HG02759 (cell line): ENCODE data around the gene SAMD8.
"Not testable (repeated sequence)": the region's sequence is repeated elsewhere in the genome, so short reads cannot be mapped to it uniquely, and the experiment has no call there.

Experiments
- ATAC-seq: cut with Tn5 transposase; IDR thresholded peaks from one replicate; pipeline ENCODE4 v1.9.1; 2021; ENCODE audit warnings: mild to moderate bottlenecking, moderate library complexity; ENCODE audit not compliant: unreplicated experiment

SAMD8 gene

DNA sequence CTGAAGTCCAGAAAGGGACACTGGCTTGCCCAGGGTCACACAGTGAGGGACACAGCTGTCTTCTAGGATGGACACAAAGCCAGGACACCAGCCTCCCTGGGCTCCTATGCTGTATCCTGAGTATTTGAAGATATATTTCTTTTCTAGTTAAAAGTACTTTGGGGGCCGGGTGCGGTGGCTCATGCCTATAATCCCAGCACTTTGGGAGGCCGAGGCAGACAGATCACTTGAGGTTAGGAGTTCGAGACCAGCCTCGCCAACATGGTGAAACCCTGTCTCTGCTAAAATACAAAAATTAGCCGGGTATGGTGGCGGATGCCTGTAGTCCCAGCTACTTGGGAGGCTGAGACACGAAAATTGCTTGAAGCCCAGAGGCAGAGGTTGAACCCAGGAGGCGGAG, 4.6 kb upstream of the SAMD8 start:
- ATAC-seq = not testable (repeated sequence)

DNA sequence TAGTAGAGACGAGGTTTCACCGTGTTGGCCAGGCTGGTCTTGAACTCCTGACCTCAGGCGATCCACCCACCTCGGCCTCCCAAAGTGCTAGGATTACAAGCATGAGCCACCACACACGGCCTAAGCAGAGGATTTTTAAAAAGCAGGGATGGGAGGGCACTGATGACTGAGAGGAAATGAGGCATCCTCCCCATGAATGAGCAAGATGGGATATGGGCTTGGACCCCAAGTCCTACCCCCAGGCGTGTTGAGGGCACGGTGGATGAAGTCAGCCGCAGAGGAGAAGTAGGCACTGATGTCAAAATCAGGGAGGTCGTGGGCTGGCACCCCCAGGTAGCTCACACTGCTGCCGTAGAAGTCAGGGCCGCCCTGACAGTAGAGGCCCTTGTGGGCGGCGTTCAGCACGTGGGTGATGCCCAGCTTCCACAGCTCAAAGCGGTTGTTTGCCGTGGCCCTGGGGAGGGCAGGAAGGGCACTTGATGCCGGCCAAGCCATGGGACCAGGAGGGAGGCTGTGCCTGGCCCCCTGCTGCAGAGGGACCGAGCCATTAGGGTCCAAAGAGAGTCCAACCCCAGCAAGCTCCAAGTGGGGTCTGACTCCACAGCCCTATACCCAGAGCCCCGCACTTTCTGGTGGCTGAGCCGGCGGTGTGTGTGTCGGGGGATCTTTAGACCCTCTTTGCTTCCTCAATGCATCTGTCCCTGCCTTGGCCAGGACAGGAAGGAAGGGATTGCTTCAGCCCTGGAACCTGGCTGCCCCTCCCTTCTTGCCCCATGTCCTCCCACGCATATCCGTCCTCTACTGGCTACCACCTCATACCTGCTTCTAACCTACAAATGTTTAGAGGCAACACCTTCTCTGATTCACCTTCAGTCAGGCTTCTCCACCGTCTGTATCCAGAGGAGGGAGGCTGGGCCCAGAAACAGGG, 3.4 kb upstream of the SAMD8 start:
- ATAC-seq = no peak

DNA sequence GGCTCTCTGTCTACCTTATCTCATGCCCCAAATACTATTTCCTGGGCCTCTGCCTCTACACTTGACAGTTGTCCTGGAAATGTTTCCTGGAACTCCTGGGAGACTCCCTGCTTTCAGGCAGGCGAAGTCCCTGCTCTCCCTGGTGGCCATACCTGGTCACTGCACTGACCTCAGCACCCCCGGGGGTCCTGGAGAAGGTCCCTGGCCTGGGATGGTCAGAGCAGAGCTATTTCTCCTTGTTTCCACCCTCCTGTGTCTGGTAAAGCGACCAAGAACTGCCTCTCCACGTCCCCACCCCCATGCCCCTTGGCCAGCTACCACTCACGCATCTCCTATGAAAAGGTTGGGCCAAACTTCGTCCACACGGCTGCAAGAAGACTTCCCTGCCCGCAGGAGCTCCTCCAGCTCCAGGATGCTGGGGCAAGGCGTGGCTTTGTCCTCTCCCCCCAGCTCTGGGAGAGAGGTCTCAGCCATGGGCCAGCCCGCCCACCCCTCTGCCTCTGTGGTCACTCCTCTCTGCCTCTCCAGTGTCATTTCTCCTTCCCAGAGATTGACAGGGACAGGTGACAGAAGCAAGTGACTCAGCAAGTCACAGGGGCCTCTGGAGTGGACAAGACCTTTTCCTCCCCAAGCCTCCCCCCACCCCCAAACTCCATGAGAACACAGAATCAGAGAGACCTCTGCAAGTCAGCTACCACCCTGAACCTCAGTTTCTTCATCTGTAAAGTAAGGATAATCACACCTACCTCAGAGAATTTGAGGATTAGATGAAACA, 2.6 kb upstream of the SAMD8 start:
- no peak for ATAC-seq

DNA sequence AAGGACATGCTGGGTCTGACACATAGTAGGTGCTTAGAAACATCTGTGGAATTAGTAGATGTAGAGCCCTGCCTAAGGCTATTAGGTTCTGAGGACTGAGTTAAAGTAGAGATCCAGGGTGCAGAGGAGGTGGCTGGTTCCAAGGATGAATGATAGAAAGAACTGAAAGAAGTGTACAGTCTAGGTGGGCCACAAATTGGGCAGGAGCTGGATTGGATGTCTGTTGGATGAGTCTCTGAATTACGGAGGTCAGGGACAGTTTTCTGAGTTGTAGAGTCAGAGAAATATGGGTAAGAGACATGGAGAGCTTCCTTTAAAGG, 2.0 kb upstream of the SAMD8 start:
- ATAC-seq = no peak

DNA sequence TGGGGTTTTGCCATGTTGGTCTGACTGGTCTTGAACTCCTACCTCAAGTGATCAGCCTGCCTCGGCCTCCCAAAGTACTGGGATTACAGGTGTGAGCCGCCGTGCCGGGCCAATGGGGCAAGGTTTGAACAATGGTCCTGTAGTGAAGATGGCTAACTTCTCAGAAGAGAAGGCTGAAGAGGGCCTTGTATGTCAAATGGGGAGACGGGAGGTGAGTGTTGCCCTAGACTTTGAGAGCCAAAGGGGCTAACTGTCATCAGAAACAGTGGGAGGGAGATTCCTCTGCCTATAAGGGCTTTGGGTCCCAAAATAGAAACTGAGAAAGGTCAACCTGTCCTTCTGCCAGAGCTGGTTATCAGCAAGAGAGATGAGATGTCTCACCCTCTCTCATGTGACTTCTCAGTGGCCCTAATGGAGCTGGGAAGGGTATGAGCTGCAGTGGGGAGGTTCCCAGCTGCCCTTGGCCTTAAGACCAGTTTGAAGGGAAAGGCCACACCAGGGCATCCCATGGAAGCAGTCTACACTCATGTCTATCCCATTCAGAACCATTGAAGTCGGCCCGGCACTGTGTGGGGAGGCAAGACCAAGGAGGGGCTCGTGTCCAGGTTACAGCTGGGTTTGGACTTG, 1.3 kb upstream of the SAMD8 start:
- no peak for ATAC-seq

DNA sequence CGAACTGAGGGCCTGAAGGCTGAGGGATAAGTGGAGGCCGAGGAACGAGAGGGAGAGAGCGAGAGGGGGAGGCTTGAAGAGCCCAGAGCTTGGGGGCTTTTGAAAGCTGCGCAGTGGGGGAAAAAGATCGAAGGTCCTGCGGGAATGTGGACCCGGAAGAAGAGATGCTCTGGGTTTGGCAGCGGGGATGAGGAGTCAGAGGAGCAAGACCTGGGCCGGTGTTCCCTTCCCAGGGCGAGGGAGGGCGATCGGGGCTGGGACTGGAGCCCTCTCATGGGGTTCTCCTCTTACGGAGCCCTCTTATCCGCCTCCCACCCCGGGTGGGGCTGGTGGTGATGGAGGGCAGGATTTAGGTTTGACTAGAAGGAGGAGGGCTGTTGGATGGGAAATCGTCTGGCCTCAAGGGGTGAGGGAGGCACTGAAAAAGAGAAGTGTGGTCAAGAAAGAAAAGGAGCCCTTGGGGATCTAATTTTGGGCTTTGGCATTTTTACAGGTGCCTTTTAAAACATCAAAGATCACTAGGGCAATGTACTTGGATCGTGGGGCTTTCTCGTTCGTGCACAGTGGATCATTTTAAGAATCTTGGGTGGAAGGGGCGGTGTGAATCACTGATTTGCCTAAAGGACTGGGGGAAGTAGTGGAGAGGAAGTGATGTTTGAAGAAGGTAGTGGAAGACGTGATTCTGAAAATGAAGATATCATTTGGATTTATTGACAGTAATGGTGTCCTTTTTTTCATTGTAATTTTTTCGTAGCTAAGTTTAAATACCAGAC, 637 bp downstream of the SAMD8 start:
- peak; percentile 20 for ATAC-seq

DNA sequence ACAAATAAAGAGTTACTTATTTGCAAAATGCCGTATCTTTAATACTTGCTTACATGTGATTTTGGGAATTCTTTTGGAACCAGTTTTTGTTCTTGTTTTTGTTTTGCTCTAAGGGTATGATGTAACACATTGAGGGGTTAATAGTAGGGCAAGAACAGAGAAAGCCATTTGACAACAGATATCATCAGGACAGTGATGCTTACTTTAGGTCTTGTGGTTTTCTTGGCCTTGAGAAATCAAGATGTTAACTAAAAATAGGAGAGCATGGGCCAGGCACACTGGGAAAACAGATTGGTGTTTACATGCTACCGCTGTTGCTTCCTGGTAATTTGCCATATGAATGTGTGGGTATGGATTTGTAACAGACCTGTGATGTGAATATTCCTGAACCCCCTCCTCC, 3.7 kb downstream of the SAMD8 start:
- no peak for ATAC-seq

DNA sequence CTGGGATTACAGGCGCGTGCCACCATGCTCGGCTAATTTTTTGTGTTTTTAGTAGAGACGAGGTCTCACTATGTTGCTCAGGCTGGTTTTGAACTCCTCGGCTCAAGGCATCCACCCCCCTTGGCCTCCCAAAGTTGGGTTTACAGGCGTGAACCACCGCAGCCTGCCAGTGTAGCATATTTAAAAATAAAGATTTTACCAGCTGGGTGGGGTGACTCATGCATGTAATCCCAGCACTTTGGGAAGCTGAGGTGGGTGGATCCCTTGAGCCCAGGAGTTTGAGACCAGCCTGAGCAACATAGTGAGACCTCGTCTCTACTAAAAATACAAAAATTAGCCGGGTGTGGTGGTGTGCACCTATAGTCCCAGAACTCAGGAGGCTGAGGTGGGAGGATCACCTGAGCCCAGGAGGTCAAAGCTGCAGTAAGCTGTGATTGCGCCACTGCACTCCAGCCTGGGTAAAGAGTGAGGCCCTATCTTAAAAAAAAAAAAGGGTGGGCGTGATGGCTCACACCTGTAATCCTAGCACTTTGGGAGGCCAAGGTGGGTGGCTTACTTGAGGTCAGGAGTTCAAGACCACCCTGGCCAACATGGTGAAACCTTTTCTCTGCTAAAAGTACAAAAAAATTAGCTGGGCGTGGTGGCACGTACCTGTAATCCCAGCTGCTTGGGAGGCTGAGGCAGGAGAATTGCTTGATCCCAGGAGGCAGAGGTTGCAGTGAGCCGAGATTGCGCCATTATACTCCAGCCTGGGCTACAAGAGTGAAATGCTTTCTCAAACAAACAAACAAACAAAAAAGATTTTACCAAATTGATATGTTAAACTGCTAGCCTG, 5.7 kb downstream of the SAMD8 start:
- ATAC-seq = not testable (repeated sequence)

DNA sequence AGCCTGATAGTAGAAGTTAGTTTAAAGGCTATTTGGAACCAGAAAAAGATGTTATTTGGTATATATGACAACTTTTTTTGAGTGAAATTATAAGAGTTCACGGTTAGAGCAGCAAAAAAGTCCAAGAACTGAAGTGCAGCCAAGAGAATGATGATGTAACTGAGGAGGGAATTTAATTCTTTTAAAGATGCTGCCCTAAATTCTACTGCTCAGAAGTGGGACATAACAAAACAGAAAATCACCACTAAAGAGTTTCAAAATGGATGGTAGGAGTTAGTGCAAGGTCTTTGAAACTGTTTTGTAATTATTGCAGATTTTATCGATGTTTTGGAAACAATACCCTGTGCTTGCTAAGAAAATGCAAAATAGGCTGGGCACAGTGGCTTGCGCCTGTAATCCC, 6.5 kb downstream of the SAMD8 start:
- no peak for ATAC-seq

DNA sequence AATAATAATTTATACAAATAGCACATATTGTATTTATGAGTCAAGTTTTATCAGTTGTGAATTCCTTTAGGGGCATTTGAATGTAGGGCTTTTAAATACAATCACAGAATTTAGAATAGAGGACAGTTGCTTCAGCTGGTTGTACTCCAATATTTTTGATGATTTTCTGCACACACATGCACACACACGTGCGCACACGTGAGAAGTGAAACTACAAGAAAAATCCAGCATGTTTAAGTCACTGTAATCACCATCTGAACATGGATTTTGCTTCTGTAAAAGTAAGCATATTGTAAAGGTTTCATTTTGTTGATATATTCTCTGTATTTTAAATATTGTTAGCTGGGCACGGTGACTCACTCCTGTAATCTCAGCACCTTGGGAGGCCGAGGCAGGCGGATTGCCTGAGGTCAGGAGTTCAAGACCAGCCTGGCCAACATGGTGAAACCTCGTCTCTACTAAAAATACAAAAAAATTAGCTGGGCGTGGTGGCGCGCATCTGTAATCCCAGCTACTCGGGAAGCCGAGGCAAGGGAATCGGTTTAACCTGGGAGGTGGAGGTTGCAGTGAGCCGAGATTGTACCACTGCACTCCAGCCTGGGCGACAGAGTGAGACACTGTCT, 8.1 kb downstream of the SAMD8 start:
- ATAC-seq = not testable (repeated sequence)

DNA sequence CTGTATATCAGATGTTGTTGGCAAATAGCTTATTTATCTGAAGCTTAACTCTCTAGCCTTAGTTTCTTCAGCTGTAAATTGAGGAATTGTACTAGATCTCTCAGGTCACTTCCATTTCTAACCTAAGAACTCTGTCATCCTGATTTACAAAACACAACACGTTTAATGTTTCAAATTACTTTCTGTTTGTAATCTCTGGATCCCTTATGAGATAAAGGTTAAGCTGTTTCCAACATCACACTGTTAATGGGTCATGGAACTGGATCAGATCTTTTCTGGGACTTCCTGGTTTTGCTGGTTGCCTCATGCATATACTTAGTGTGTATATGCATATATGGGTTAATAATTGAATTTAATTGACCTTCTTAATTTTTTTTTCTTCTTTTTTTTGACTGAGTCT, 9.9 kb downstream of the SAMD8 start:
- ATAC-seq = no peak

DNA sequence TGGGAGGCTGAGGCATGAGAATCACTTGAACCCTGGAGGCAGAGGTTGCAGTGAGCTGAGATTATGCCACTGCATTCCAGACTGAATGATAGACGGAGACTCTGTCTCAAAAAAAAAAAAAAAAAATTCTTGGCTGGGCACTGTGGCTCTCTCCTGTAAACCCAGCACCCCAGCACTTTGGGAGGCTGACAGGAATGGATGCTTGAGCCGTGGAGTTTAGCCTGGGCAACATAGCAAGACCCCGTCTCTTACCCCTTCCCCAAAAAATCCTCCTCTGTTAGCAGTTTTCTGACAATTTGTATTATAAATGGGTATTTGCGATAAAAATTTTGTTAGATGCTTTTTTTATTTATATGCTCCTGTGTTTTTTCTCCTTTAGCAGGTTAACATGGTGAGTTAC, 11.0 kb downstream of the SAMD8 start:
- ATAC-seq = no peak

DNA sequence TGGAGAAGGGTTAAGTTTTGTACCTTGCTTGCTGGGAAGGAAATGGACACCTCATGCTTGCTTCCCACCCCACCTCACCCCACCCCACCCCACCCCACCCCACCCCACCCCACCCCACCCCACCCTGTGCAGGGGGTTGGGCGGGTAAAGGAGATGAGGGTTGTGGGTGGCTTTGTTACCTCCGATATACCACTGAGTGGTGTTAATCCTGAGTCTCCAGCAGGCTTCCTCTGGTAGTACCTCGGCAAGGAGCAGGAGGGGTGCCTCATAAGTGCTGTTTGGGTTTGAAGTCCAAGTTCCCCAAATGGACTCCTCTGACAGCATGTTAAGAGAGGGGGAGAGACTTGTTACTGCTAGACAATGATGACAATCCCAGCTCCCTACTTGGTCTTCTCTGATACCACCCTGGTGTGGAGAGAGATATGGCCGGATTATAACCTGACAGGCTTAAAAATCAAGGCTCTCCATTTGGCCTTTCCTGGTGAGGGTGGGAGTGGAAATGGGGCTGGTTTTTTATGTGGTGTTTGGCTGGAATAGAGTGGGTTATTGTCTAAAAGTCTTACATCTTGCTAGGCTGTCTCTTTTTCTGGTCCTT, 11.7 kb downstream of the SAMD8 start:
- ATAC-seq = no peak

DNA sequence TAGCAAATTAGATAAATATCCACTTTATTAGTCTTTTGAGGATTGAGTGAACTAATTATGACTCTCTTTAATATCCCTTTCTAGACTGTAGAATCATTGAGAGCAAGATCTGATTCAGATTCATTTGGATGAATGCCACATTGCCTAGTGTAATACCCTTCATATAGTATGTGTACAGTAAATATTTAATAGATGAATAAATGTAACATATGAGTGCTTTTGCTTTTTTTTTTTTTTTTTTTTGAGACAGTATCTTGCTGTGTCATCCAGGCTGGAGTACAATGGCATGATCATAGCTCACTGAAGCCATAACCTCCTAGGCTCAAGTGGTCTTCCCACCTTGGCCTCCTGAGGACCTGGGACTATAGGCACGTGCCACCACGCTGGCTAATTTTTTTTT, 14.8 kb downstream of the SAMD8 start:
- no peak for ATAC-seq

DNA sequence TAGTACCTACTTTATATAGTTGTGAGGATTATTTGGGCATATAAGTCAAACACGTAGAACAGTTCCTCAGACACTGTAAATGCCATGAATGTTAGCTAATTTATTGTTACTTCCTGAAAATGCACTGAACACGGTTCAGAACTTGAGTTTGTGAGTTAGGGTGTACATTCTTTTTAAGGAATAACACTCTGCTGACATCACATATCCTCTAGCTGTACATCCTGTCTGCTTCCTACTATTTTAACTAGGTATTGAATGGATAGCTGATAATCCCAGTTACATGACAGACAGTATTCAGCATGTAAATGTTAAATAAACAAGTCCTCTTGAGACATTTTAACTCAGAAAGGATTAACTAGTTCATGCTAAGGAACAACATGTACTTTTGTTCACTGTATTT, 16.0 kb downstream of the SAMD8 start:
- no peak for ATAC-seq

DNA sequence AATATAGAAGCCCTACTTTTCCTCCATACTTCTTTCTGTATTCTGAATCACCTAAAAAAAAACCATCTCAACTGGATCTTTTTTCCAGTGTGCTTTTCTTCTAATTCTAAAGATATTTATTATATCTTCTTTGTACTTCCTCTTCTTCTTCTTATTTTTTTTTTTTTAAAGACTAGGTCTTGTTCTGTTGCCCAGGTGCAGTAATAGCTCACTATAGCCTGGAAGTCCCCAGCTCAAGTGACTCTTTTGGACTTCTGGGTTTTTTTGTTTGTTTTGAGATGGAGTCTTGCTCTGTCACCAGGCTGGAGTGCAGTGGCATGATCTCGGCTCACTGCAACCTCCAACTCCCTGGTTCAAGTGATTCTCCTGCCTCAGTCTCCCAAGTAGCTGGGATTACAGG, 17.5 kb downstream of the SAMD8 start:
- ATAC-seq = peak; percentile 62

DNA sequence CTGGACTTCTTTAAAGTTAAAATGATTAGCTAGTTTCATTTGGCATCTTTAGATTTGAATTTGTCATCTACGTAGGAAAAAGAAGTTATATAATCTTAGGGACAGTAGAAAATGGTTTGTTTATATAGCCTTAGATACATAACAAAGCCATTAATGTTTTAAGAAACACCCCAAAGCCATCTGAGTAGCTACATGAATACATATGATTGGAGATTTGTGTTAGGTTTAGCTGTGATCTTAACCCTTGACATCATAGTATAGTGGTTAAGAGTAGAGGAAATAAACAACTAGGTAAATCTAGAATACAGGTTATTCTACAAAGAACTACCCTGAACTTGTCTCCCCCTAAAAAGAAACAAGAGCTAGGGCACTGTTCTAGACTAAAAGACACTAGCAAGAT, 18.1 kb downstream of the SAMD8 start:
- ATAC-seq = no peak

DNA sequence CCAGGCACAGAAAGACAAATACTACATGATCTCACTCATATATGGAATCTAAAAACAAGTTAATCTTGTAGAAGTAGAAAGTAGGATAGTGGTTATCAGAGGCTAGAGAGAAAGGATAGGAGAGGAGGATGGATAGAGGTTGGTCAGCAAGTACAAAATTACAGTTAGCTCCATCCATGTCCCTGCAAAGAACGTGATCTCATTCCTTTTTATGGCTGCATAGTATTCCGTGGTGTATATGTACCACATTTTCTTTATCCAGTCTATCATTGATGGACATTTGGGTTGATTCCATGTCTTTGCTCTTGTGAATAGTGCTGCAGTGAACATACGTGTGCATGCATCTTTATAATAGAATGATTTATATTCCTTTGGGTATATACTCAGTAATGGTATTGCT, 22.2 kb downstream of the SAMD8 start:
- ATAC-seq = not testable (repeated sequence)

DNA sequence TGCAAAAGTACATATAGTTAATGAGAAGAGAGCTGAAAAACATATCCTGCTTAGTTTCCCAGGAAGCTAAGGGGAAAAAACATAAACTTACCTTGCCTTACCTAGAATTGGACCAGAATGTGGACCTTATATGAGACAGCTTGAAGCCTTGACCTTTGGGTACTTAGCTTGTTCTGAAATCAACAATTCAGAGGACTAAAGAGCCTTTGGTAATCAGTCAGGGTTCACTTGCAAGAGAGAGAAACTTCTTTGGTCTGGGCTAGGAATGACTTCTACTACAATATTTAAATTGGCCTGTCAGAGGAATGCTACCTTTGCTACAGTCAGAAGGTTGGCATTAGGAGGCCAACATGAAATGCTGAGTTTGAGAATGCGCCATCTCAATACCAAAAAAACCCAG, 24.9 kb downstream of the SAMD8 start:
- ATAC-seq = no peak
